ENCODE data around the gene RPL13A. TPM values are rescaled to one million over a fixed set of nuclear protein-coding genes. Genes with fewer than 3 reads are reported as not detected.

The RPL13A gene
- total and polyA plus RNA-seq, 2 of the 13 experiments (the other 11 are each of a cell fraction or from before 2014, with no cell fraction given) = 2,601 to 3,407 TPM

DNA sequence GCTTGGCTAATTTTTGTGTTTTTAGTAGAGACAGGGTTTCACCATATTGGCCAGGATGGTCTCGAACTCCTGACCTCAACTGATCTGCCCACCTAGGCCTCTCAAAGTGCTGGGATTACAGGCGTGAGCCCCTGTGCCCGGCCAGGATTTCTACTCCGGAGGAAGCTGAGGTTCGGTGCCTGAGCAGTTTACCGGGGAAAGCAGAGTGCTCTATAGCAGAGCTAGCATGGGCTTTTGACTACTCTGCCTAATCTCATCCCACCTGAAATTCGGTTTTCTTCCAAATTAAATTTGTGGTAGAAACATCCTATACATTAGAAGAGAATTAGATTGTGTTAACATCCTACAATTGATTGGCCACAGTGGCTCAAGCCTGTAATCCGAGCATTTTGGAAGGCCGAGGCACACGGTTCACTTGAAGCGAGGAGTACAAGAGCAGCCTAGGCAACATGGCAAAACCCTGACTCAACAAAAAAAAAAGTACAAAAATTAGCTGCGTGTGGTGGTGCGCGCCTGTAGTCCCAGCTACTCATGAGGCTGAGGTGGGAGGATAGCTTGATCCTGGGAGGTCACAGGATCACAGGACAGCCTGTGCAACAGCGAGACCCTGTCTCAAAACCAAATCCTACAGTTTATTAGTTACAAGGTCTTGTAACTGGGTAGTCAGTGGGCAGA is 1.6 kb downstream of the RPL13A start (continued):
- TF ChIP-seq, protein P1, sequence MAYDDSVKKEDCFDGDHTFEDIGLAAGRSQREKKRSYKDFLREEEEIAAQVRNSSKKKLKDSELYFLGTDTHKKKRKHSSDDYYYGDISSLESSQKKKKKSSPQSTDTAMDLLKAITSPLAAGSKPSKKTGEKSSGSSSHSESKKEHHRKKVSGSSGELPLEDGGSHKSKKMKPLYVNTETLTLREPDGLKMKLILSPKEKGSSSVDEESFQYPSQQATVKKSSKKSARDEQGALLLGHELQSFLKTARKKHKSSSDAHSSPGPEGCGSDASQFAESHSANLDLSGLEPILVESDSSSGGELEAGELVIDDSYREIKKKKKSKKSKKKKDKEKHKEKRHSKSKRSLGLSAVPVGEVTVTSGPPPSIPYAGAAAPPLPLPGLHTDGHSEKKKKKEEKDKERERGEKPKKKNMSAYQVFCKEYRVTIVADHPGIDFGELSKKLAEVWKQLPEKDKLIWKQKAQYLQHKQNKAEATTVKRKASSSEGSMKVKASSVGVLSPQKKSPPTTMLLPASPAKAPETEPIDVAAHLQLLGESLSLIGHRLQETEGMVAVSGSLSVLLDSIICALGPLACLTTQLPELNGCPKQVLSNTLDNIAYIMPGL (CRISPR knock-in tag; IDR thresholded peaks at IDR 0.05; ENCODE audit: borderline replicate concordance in 1 of 2, low read depth in 1 of 2) = no peak
- TF ChIP-seq ZNF121 (CRISPR knock-in tag; IDR thresholded peaks at IDR 0.05) (no peak), ZZZ3 (CRISPR knock-in tag; IDR thresholded peaks at IDR 0.05; ENCODE audit: borderline replicate concordance) (no peak), CCAR2 (optimal IDR thresholded peaks at IDR 0.05; ENCODE audit: low read depth, low read length) (no peak), ZSCAN9 (CRISPR knock-in tag; IDR thresholded peaks at IDR 0.05; ENCODE audit: borderline replicate concordance) (no peak), NR2C2 (CRISPR knock-in tag; IDR thresholded peaks at IDR 0.05; ENCODE audit: borderline replicate concordance) (no peak), GTF3A (CRISPR knock-in tag; conservative IDR thresholded peaks at IDR 0.05) (no peak), ADNP (CRISPR knock-in tag; IDR thresholded peaks at IDR 0.05) (no peak), ZNF546 (CRISPR knock-in tag; conservative IDR thresholded peaks at IDR 0.05) (no peak), ZSCAN29 (CRISPR knock-in tag; conservative IDR thresholded peaks at IDR 0.05) (no peak), KDM5A (IDR thresholded peaks at IDR 0.05; ENCODE audit: borderline replicate concordance, low read length) (no peak), CEBPZ (IDR thresholded peaks at IDR 0.05; ENCODE audit: low read length) (no peak)
- TF ChIP-seq, protein P2, sequence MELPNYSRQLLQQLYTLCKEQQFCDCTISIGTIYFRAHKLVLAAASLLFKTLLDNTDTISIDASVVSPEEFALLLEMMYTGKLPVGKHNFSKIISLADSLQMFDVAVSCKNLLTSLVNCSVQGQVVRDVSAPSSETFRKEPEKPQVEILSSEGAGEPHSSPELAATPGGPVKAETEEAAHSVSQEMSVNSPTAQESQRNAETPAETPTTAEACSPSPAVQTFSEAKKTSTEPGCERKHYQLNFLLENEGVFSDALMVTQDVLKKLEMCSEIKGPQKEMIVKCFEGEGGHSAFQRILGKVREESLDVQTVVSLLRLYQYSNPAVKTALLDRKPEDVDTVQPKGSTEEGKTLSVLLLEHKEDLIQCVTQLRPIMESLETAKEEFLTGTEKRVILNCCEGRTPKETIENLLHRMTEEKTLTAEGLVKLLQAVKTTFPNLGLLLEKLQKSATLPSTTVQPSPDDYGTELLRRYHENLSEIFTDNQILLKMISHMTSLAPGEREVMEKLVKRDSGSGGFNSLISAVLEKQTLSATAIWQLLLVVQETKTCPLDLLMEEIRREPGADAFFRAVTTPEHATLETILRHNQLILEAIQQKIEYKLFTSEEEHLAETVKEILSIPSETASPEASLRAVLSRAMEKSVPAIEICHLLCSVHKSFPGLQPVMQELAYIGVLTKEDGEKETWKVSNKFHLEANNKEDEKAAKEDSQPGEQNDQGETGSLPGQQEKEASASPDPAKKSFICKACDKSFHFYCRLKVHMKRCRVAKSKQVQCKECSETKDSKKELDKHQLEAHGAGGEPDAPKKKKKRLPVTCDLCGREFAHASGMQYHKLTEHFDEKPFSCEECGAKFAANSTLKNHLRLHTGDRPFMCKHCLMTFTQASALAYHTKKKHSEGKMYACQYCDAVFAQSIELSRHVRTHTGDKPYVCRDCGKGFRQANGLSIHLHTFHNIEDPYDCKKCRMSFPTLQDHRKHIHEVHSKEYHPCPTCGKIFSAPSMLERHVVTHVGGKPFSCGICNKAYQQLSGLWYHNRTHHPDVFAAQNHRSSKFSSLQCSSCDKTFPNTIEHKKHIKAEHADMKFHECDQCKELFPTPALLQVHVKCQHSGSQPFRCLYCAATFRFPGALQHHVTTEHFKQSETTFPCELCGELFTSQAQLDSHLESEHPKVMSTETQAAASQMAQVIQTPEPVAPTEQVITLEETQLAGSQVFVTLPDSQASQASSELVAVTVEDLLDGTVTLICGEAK (IDR thresholded peaks at IDR 0.05) = no peak
- TF ChIP-seq, protein P2 (CRISPR knock-in tag; IDR thresholded peaks at IDR 0.05) = no peak
- TF ChIP-seq, protein P3, sequence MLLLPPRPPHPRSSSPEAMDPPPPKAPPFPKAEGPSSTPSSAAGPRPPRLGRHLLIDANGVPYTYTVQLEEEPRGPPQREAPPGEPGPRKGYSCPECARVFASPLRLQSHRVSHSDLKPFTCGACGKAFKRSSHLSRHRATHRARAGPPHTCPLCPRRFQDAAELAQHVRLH (CRISPR knock-in tag; IDR thresholded peaks at IDR 0.05; ENCODE audit: borderline replicate concordance, low read depth) = no peak

All from HepG2 (cell line).